Glomerular visceral epithelial cell (primary cell): Measurements from ENCODE around the gene CDH13.
A peak's percentile ranks its signal among the peaks of the same experiment; 100 is the strongest.

ENCODE experiments used
- DNase-seq: peaks from one replicate; pipeline ENCODE4 v3.0.0-alpha.2; 2016; ENCODE audit errors: extremely low spot score

The CDH13 gene

GRCh38 chr16:82652826-82653225 lies 26.1 kb downstream of the CDH13 start:
- no peak for DNase-seq

- peak; percentile 95 for DNase-seq
Measured at GRCh38 chr16:82653550-82654511, 27.1 kb downstream of the CDH13 start.

GRCh38 chr16:82655072-82655714 lies 28.4 kb downstream of the CDH13 start:
- DNase-seq, result peak; percentile 95

GRCh38 chr16:82655720-82656490 lies 29.1 kb downstream of the CDH13 start:
- peak; percentile 68 for DNase-seq

- peak; percentile 22 for DNase-seq
Measured at GRCh38 chr16:82657239-82657638, 30.5 kb downstream of the CDH13 start.

DNA sequence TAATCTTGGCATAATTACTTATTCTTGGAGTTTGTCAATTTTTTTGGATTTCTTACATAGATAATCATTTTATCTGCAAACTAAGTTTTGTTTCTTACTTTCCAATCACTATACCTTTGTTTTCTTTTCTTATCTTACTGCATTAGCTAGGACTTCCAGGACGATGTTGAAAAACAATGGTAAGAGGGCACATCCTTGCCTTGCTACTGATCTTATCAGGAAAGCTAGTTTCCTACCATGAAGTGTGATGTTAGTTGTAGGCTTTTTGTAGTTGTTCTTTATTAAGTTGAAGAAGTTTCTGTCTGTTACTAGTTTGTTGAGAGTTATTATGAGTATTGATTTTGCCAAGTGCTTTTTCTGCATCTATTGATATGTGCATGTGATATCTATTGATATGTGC lies 31.0 kb downstream of the CDH13 start:
- DNase-seq, result no peak

- no peak for DNase-seq
Measured at GRCh38 chr16:82658796-82659195, 32.0 kb downstream of the CDH13 start.

DNA sequence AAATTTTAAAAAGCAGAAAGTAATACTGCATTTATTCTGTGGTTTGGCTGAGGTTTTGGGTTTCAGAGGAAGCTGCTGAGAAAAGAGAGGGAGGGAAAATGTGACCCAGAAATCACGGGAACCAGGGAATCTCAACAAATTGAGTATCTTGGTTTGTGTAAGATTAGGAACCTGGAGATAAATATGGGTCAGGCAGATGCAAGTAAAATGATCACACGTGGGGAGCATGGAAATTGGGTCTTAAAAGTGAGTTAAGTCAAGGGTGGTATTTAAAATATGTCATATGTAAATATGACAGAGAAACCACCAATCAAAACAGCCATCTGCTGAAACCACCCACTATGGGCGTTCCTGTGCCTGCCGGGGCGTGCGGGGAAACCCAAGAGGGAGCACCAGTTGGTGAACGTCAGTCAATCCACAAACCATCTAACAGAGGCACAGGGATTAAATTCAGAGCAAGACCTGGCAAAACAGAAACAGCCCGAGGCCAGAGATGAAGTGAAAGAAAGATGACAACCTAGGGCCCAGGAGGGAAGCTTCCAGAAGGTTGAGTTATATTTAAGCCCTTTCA lies 33.4 kb downstream of the CDH13 start:
- DNase-seq, result no peak

GRCh38 chr16:82660966-82661365 lies 34.2 kb downstream of the CDH13 start:
- DNase-seq, result no peak

DNA sequence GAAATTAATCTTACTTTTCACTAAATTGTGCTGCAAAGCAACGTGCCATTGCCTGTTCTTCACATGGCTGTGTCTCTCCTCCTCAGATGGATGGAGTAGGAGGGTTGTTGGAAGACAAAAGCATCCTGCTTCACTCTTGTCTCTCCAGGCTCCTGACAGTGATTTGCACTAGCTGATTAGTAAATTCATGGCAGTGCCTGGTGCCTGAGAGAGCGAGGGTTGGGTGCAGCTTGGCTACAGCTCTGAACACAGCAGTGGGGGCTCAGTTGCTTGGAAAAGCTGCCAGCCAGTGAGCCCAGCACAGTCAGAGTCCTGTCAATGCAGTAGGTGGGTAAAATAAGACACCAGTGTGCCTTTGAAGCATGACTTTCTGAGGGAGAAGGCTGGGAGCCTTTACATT lies 37.4 kb downstream of the CDH13 start:
- DNase-seq, result no peak

DNA sequence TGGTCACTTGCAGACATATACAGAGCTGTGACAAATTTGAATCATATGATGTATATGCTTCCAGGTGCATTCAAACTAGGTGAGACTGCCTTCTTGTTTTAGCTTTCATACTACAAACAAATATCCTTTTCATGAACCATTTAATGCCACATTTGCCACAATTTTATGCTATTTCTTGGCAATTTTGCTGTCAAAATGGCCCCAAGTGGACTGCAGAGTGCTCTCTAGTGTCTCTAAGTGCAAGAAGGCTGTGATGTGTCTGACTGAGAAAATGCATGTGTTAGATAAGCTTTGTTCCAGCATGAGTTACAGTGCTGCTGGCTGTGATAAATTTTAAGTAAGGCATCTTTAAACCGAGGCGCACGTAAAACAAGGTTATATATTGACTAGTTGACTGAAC lies 38.3 kb downstream of the CDH13 start:
- DNase-seq, result no peak

- DNase-seq, result no peak
Measured at GRCh38 chr16:82667437-82667836, 40.7 kb downstream of the CDH13 start.

- no peak for DNase-seq
Measured at GRCh38 chr16:82668094-82668493, 41.3 kb downstream of the CDH13 start.

DNA sequence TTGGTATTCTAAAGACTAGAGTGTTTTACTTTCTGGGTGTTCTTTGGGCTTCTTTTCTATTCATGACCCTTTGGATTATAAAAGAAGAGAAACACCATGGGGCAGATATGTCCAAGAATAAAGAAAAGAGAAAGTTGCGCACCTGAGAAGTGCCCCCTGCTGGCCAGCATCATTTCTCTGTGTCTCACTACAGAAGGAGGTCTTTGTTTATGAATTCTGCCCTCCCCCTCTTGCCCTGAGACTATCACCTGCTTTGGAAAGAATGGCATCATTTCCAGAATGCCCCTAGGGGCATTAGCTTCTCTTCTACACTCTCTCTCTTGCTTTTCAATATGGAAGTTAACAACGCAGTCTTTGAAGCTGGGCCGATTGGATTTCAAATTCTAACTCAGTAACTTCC lies 45.0 kb downstream of the CDH13 start:
- DNase-seq, result no peak

DNA sequence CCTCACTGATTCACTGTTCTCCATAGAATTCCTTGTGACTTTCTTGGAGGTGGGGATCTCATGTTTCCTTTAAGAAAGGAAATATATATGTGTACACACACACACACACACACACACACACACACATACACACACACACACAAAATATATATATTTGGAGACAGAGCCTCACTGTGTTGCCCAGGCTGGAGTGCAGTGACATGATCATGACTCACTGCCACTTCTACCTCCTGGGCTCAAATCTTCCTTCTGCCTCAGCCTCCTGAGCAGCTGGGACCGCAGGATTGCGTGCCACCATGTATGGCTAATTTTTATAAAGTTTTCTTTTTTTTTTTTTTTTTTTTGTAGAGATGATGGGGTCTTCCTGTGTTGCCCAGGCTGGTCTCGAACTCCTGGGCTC lies 45.9 kb downstream of the CDH13 start:
- no peak for DNase-seq

DNA sequence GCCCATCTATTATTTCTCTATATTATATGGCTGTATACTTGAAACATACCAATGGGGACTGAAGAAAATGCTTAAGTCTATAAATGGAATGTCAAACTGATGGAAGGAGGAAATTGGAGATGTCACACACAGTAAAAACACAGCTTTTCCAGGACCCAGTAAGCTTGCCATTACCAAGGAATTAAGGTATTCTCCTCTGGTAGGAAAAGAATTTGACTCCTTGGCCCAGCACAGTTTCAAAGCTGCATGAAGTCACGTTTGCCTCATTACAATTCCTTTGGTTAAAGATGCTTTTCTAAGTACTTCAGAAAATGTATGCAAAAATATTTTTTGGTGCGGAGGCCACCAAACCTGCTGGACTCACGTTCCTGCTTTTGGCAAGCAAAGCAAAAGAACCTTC lies 48.5 kb downstream of the CDH13 start:
- DNase-seq, result no peak

GRCh38 chr16:82681592-82681991 lies 54.8 kb downstream of the CDH13 start:
- no peak for DNase-seq

- no peak for DNase-seq
Measured at GRCh38 chr16:82682767-82683166, 56.0 kb downstream of the CDH13 start.

DNA sequence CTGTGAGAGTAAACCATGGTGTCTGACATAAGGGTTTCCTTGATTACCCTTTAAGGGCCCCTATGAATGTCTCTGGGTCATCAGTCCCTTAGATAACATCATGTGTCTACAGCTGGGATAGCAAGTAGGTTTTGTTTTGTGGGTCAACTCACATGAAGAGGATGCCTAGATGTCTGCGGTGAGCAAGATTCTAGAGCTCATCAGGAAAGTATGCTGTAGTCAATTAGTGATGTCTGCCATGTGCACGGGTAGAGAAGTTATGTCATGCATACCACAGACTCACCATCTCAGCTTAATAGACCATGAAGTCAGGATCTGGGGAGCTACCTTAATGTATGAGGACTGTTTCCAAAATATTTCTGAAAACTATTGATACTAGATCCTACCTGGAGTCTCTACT lies 57.5 kb downstream of the CDH13 start:
- DNase-seq, result peak; percentile 88

DNA sequence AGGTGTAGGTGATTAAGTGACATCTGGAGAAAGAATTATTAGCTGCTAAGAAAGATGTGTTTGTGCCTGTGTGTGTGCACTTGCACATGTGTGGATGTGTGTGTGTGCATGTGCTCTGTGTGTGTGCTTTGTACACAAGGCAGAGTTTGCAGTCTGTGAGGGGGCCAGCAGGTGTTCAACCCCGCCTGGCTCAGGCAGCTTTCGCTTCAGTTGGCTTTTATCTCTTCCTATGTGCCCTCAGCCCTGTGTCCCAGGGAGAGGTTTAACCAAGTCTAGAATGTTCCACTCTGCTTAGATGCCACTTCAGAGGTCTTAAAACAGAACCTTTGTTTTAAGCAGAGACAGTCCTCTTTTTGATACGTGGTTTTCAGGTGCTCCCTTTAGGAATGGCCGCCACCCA lies 58.8 kb downstream of the CDH13 start:
- no peak for DNase-seq

DNA sequence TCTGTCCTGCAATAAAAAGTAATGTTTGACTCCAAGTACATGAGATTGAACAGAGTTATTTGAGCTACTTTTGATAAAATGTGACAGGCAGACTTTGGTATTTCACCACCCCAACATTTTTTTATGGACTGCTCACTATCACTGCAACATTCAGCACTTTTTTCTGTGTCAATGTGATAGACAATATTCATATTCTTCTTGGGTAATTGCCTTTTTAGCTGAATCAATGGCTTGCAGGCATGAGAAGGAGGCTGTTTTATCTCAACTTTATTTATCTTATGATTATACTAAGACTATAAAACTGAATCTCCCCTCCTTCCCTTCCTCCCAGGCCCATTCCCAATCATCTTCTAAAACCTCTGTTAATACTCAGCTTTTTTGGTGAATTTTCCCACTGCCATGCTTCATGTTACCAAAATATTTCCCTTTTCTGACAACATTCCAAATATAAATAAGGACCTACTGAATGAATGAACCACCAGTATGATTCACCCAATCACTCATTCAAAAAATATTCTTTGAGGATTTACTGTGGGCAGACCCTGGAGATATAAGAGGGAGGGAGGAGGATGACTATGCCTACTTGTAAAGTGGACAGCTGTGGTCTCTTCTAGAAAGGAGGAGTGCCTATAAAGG lies 67.6 kb downstream of the CDH13 start:
- peak; percentile 25 for DNase-seq

DNA sequence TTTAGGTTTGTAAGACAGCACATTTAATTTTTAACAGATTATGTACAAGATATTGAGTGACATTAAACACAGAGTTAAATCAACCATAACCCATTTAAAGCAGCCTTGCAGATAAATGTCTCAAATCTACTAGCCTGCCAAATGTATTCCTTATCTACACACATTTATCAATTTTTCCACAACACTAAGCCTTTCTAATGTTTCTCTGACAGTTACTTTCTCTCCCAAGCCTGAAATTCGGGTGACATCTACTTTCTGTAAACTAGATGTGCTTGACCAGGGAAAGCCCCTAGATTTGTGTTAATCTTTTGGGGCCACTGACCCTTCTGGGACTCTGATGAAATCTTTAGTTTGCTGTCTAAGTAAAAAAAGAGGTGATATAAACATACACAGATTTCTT lies 69.0 kb downstream of the CDH13 start:
- no peak for DNase-seq
